ENCODE data around the gene MSRB3.

MSRB3 gene

DNA sequence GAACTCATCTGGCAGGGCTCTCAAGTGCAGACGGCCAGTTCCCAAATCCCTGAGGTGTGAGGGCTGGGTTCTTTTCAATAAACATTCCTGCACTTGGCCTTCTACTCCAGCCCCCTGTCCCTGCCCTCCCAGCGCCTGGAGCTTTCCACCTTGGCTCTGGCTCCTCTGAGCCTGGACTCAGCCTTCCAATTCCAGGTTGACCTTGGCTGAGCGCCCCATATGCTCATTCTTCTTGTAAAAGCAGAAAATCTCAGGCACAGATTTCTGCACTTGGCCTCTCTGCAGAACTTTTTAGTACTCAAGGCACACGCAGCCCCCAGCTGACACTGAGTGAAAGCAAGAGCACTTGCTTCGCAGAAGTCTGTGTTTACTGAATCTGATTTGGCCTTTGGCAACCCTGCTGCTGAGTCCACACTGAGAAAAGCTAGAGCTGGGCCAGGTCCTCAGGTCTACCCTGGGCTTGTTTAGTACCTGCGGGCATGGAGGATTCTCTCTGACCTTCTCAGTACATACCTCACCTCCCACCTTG lies 222.7 kb downstream of the MSRB3 start:
- no peak for DNase-seq

DNA sequence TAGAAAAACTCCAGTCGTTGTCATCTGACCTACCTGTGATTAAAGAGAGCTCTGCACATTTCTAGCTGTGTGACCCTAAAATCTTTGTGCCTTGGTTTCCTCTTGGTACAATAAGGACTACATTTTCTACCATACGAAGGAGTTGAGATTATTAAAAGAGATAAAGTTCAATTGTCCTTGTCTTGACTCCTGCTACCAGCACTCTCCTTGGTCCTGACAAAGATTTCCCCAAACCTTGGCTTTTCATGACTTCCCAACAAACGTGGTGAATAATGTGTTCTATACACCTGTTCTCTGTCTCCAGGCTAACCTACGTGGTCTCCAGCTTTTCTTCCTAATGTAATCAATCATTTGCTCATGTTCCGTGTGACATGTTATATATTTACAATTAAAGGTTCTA lies 223.5 kb downstream of the MSRB3 start:
- DNase-seq = no peak

DNA sequence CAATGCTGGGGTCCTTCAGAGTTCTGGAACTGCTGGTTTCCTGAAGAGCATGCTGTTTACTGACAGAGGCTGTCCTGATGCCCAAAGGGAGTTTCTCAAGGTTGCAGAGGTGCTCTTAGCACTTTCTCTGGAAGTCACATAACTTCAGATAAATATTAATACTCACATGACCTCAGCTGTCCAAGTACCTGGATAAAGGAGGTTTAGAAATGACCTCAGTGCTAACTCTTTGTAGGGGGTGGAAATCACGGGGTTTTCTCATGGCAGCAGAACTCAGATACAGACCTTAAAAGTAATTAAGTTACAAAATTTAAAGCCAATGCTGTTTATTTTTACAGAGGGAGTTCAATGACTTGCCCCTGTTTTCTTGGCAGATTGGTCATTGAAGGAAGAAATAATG lies 225.9 kb downstream of the MSRB3 start:
- no peak for DNase-seq

DNA sequence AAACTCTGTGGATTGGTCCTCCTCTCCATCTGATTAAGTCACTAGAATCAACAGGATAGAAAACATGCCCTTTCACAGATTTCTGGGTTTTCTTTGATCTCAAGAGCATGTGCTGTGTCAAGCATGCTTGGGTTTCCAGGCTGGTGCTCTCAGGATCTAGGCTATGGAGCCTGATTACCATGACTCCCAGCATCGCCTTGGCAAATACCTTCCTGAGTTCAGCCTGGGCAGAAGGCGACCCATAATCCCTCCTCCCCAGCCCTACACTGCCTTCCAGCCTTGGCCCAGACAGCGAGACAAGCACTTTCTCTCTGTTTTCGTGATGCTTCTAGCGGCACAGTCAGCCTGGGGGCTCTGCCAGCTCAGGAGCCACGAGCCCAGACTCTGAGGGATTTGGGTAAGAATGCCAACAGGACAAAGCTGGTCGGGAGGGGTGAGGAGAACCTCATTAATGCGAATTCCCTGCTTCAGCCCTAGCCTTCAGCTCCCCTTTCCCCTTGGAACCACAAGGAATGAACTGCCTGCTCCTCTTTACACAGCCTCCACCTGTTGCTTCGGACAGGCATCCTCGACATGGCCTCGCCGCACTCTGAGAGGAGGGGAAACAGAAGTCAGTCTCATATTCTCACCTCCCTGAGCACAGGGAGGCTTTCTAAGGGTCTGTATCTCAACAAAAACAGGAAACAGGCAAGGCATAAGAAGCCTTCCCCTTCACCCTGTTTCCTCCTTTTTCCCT lies 227.1 kb downstream of the MSRB3 start:
- no peak for DNase-seq

DNA sequence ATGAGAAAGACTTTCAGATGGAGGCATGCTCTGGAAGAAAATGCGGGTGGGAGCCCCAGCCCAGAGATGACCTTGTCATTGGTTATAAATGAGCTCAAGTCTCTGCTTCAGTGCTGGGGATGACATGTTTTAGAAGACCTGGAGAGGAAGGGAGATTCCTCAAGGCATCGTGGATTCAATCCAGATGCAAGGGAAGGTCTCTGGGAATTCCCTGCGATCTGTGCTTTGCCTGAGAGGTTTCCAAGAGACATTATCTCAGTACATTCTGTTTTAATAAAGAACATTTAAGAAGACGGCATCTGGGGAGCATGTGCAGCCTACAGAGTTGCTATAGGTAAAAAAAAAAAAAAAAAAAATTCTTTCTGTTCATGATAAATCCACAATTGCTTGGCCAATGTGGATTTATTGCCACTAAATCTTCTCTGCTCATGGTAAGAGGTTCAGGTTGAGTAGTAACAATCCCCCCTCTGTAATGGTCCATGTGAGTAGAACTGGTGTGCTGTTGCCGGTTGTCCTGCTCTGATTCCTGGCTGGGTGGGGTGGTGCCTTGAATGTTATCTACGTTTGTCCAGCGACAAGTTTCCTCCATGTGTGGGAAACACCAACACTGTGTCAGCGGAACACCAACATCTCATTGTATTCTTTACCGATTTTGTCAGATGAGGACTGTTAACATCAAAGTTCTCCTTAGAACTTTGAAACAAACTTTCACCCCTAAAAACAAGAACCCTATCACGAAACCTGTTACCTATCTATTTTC lies 230.0 kb downstream of the MSRB3 start:
- no peak for DNase-seq

DNA sequence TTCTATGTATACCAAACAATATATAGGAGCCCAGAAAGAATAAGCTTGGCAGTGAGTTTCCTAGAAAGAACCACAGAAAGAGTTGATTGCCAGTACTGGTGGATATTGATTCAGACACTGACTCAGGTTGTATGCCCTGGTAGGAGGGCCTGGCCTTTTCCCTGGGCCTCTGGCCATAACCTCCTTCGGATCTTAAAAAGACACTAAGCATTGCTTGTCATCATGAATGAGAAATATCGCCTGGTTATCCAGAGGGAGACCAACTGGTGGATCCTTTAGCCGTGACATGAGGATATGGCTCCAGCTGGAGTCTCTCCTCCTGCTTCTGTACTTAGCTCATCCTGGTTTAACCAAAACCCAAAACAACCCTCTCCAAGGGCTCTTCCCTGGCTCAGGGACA lies 231.5 kb downstream of the MSRB3 start:
- no peak for DNase-seq

DNA sequence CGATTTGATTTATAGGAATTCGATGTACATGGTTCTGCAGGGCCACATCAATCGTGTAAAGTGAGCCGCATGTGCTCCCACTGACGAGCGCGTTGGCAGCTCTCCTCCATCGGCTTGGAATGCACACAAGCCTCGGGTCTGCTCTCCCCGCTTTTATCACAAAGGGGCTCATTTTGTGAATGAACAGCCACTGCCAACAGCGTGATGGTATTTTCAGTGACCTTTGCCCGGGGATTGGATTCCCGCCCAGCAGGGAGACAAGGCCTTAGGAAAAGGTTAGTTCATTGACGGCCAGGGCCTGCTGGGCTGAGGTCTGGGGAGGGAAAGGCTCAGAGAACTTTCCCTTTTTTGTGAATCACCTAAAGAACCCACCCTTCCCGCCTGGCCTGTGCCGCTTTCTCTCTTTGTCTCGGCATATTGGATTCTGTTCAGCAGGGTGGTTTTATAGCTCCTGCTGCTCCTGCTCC lies 232.1 kb downstream of the MSRB3 start:
- no peak for DNase-seq

DNA sequence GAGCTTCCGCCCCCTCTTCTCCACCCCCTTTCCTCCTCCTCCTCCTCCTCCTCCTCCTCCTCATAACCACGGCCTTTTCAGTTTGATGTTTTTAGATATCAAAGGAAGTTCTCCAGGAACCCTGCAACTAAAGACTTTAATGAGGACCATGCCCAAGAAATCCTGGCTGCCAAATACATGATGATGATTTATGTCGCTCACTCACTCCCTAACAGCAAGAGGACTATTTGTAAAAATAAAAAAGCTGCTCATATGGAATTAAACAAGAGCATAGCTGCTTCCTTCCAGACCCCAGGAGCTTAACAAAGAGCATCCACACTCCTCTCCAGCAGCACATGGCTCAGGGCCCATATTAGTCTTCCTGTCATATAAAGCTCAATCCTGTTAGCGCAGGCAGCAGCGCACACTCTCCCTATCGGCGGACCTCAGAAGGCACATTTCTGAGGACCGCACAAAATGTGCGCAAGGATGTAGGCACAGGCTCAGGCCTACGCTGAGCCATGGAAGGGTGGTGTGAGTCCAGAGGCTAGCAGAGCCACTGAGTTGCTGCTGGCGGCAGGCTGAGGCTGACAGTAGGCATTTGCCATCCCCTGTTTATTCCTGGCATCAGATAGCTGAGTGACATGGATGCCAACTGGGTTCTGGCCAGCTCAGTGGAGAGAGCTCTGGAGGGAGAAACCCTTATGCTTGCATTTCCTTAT lies 232.8 kb downstream of the MSRB3 start:
- DNase-seq = no peak

DNA sequence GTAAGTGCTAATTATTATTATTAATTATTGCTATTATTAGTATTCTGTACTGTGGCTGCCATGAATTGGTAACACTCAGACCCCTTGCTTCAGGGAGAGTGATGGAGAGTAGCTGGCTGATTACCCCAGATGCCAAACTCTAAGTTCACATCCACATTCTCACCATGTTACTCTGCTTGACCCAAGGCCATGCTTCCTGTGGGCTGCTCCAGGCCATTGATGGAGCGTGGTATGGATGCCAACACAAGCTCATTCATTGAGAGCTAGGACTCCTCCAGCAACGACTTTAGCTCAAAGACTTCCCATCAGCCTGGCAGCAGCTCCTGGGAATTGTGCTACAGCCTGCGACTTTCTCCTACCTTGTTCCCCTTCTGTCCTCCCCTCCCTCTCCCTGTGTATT lies 233.4 kb downstream of the MSRB3 start:
- no peak for DNase-seq
